GM12874 (cell line): ENCODE data around the gene CAMK4.

Experiments used
- CTCF ChIP-seq: IDR thresholded peaks from 2 replicates; pipeline ENCODE4 v1.5.1; 2011; ENCODE audit warnings: low read depth, mild to moderate bottlenecking, control low read depth, low read length, moderate library complexity; ENCODE audit not compliant: insufficient read depth

Gene CAMK4

DNA sequence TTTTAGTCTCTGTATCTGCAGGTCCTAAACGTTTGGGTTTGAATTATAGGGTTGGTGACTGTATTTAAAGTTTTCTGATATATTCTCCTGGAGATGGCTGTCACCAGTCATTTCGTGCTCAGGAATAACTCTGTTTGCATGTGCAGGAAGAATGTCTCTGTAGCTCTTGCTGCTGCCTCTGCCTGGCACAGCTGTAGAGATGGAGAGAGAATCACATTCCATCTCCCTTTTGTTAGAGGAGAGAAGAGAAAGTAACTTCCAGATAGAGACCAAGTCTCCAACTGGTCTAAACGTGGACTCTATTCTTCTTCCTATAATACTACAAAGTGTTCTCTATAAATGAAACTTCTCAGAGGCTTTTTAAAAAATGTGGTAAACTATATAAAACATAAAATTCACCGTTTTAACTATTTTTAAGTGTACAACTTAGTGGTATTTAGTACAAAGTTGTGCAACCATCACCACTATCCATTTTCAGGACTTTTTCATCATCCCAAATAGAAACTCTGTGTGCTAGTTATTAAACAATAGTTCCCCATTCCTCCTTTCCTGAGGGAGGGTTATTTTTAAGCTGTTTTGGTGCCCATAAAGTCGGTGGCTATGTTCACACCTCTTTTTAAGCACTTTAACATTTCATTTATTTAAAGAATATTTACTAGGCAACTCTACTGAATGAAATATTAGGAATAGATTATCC is 308.9 kb downstream of the CAMK4 start:
- TF ChIP-seq CTCF = no peak

GRCh38 chr5:111535879-111536549 is 311.8 kb downstream of the CAMK4 start:
- TF ChIP-seq CTCF = no peak

- TF ChIP-seq CTCF = no peak
Measured at GRCh38 chr5:111537141-111538024, 313.2 kb downstream of the CAMK4 start.
